ENCODE results near the gene CYBA. TPM values are rescaled to one million over a fixed set of nuclear protein-coding genes. Genes with fewer than 3 reads are reported as not detected.

Gene CYBA
- total and polyA plus RNA-seq, 2 of the 4 experiments (the other 2 are of a cell fraction), result 65.6 to 169 TPM

- Histone ChIP-seq H3K14ac (replicated peaks; ENCODE audit: low read depth, low read length) (no peak overlapping the region), H2AFZ (replicated peaks; ENCODE audit: low read length, poor library complexity) (no peak overlapping the region), H2AK9ac (replicated peaks; ENCODE audit: low read depth, low read length, poor library complexity) (no peak overlapping the region), H3K9ac (ENCODE audit: low read depth, low read length) (no peak overlapping the region), H3K4me1 (ENCODE audit: control insufficient read depth, insufficient read depth, low read length) (no peaks in the 10 kb centered on the region), H3K9me1 (ENCODE audit: insufficient read depth, low read length) (peaks cover 8% of the 10 kb centered on the region; the same call in 1 of the 2 replicates), H3K4ac (ENCODE audit: low read depth, low read length) (no peak overlapping the region), H3K4me3 (ENCODE audit: insufficient read depth, low read depth, low read length) (no peak overlapping the region), H4K8ac (ENCODE audit: low read depth in 2 of 2, low read length in 2 of 2) (no peak overlapping the region), H2BK120ac (ENCODE audit: low read depth, low read length) (no peak overlapping the region), H2BK5ac (ENCODE audit: low read depth, low read length, poor library complexity, severe bottlenecking) (no peak overlapping the region), H3K36me3 (ENCODE audit: control insufficient read depth, insufficient read depth, low read length) (peaks cover 52% of the 10 kb centered on the region), H2BK15ac (ENCODE audit: low read depth, low read length) (no peak overlapping the region), H3K27me3 (ENCODE audit: control insufficient read depth, insufficient read depth, low read length) (no peaks in the 10 kb centered on the region), H3K9me3 (ENCODE audit: control insufficient read depth, insufficient read depth, low read length) (no peaks in the 10 kb centered on the region), H2AK5ac (ENCODE audit: low read depth, low read length) (no peak overlapping the region), H3K56ac (ENCODE audit: extremely low read depth, insufficient read depth, low read length) (no peak overlapping the region), H4K5ac (ENCODE audit: low read depth, low read length) (no peak overlapping the region), H2BK20ac (ENCODE audit: low read depth, low read length) (no peak overlapping the region), H3K23ac (ENCODE audit: low read depth, low read length) (no peak overlapping the region), H3K4me2 (ENCODE audit: low read depth, low read length) (no peak overlapping the region), H3K27ac (ENCODE audit: insufficient read depth, low read length) (no peak overlapping the region), H3K18ac (ENCODE audit: low read depth, low read length) (no peak overlapping the region), H4K20me1 (ENCODE audit: insufficient read depth, low read length) (peaks cover 26% of the 10 kb centered on the region), H3K79me1 (ENCODE audit: low read depth in 1 of 2, low read length in 2 of 2) (peaks cover 0 to 59% of the 10 kb centered on the region in 2 experiments; a peak in 3 of 4 replicates), H4K91ac (ENCODE audit: insufficient read depth, low read depth, low read length) (no peak overlapping the region)
- no peak for TF ChIP-seq MXI1 (IDR thresholded peaks at IDR 0.05; ENCODE audit: borderline replicate concordance, low read depth, low read length)
- TF ChIP-seq, protein P1, sequence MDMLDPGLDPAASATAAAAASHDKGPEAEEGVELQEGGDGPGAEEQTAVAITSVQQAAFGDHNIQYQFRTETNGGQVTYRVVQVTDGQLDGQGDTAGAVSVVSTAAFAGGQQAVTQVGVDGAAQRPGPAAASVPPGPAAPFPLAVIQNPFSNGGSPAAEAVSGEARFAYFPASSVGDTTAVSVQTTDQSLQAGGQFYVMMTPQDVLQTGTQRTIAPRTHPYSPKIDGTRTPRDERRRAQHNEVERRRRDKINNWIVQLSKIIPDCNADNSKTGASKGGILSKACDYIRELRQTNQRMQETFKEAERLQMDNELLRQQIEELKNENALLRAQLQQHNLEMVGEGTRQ (IDR thresholded peaks at IDR 0.05; ENCODE audit: low read depth, low read length), result no peak
- TF ChIP-seq, protein P2, sequence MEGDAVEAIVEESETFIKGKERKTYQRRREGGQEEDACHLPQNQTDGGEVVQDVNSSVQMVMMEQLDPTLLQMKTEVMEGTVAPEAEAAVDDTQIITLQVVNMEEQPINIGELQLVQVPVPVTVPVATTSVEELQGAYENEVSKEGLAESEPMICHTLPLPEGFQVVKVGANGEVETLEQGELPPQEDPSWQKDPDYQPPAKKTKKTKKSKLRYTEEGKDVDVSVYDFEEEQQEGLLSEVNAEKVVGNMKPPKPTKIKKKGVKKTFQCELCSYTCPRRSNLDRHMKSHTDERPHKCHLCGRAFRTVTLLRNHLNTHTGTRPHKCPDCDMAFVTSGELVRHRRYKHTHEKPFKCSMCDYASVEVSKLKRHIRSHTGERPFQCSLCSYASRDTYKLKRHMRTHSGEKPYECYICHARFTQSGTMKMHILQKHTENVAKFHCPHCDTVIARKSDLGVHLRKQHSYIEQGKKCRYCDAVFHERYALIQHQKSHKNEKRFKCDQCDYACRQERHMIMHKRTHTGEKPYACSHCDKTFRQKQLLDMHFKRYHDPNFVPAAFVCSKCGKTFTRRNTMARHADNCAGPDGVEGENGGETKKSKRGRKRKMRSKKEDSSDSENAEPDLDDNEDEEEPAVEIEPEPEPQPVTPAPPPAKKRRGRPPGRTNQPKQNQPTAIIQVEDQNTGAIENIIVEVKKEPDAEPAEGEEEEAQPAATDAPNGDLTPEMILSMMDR (conservative IDR thresholded peaks at IDR 0.05; ENCODE audit: low read depth, low read length), result no peak
- no peak for TF ChIP-seq SMC3 (IDR thresholded peaks at IDR 0.05; ENCODE audit: low read depth, low read length)
- TF ChIP-seq RAD21 (IDR thresholded peaks at IDR 0.05; ENCODE audit: low read length), result no peak
- intact Hi-C loops (cut with micrococcal nuclease), result no loop called here
- ATAC-seq (ENCODE audit: low read depth), result no peak
- CTCF ChIA-PET, result no interaction called here
- dilution Hi-C loops (cut with HindIII; ENCODE audit: low sequenced_read_pairs, unreplicated experiment), result no loop called here
- WGBS, 2 experiments (ENCODE audit: extremely low coverage in 2 of 2, insufficient read length in 1 of 2), result 100% methylated on average over 2 of the region's 6 CpGs; no CpG with 5 or more reads in 1 of the 2 experiments
- DNase-seq, result no peak
- in situ Hi-C loops (cut with MboI; ENCODE audit: low sequenced_read_pairs), result no loop called here
- BruUV-seq (replicated peaks), result no TSS peak
- POLR2A ChIA-PET (ENCODE audit: unreplicated experiment), result no interaction called here
These were observed 50.3 kb downstream of the CYBA start for GRCh38 chr16:88600539-88600896.

All from IMR-90 (cell line).